OCI-LY3 (cell line): ENCODE data around the gene CDH4.

Source experiments
- H2AFZ ChIP-seq: fragments of 200-600, 300-600 bp; shearing (Covaris generic); 2 replicates; pipeline ENCODE4 v1.6.0; 2014; ENCODE audit warnings: antibody characterized with exemption, low read depth, low read length
- H3K27ac ChIP-seq: fragments of 200-600, 300-600 bp; sonication (generic); 2 replicates; pipeline ENCODE4 v1.5.1; 2014; ENCODE audit warnings: mild to moderate bottlenecking, low read length, moderate library complexity, mixed read lengths
- H3K27me3 ChIP-seq: fragments of 200-600, 300-600 bp; sonication (generic); 2 replicates; pipeline ENCODE4 v1.6.1; 2014; ENCODE audit warnings: low read depth, low read length, mixed read lengths
- H3K36me3 ChIP-seq: fragments of 200-600, 300-600 bp; sonication (generic); replicated peaks from 2 replicates; pipeline ENCODE3; 2014; ENCODE audit warnings: low read depth, low read length, mixed read lengths
- H3K4me1 ChIP-seq: fragments of 300-600, 200-600 bp; sonication (generic); 2 replicates; pipeline ENCODE4 v1.6.1; 2014; ENCODE audit warnings: low read length, mixed read lengths
- H3K4me2 ChIP-seq: fragments of 200-600, 300-600 bp; sonication (generic); 2 replicates; pipeline ENCODE4 v1.6.1; 2014; ENCODE audit warnings: low read length, mixed read lengths
- H3K4me3 ChIP-seq: fragments of 300-600, 200-600 bp; sonication (generic); 2 replicates; pipeline ENCODE4 v1.5.1; 2014; ENCODE audit warnings: antibody characterized with exemption, mild to moderate bottlenecking, low read length, moderate library complexity
- H3K79me2 ChIP-seq: fragments of 300-600, 200-600 bp; shearing (Covaris generic); 2 replicates; pipeline ENCODE4 v1.6.1; 2014; ENCODE audit warnings: mild to moderate bottlenecking, low read length, mixed read lengths
- H3K9ac ChIP-seq: fragments of 300-600, 200-600 bp; shearing (Covaris generic); 2 replicates; pipeline ENCODE4 v1.6.0; 2014; ENCODE audit warnings: mild to moderate bottlenecking, low read length, moderate library complexity
- H3K9me3 ChIP-seq: fragments of 200-600, 300-600 bp; shearing (Covaris generic); 2 replicates; pipeline ENCODE4 v1.6.1; 2014; ENCODE audit warnings: low read length, mixed read lengths; ENCODE audit not compliant: insufficient read depth
- H4K20me1 ChIP-seq: fragments of 200-600, 300-600 bp; sonication (generic); 2 replicates; pipeline ENCODE4 v1.6.1; 2016; ENCODE audit warnings: low read length, mixed read lengths; ENCODE audit not compliant: insufficient read depth
- CTCF ChIP-seq: fragments of 200-600, 300-600 bp; sonication (generic); IDR thresholded peaks from 2 replicates; pipeline ENCODE4 v1.5.1; 2014; ENCODE audit warnings: antibody characterized with exemption, low read length, low read depth
- EZH2phosphoT487 ChIP-seq: fragments of 200-600 bp; shearing (Covaris generic); IDR thresholded peaks from 2 replicates; pipeline ENCODE4 v1.6.1; 2018; ENCODE audit warnings: antibody characterized with exemption, mixed run types, low read depth

CDH4 gene

DNA sequence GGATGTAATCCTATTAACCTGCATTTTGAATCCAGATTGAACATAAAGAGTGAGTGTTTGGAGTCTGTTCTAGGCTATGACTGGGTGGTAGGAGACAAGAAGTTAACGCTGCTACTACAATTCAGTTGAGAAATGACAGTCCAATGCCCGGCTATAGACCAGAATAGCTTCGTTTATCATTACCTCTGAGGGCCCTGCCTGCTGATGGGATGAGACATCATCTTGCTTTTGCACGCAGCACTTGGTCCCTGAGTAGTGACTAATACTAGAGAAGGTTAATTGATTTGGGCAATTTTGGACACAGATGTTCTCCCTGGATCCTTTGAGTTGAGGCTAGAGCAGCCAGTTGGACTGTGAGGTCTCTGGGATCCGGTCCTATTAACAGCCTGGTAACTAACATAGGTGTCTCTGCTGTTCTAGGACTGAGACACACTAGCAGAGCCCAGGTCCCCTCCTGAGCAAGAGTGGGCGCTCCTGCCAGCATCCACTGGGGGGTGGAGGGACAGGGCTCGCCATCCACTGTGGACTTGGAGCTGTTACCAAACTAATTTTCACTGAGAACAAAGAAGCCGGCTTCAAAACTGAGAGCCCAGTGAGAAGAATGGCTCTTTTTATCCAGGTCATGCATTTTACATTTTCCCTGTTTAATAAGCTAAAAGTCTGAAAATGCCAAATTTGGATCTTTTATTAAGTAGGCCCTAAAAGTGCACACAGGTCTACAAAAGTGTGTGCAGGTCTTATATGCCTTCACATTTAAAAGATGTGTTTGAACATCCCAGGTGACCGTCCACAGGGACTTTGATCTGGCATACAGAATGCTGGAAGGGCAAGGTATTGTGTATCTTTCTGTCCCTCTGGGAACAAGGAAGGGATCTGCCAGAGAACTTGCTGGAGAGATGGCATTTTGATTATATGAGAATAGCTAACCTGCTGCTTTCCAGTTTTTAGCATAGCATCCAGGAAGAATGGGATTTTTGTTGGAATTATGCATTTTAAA, 212.5 kb downstream of the CDH4 start:
- Histone ChIP-seq H3K27me3 (no peaks in the 10 kb centered on the region), H3K27ac (no peak overlapping the region), H3K79me2 (no peaks in the 10 kb centered on the region), H3K9ac (no peak overlapping the region), H4K20me1 (no peaks in the 10 kb centered on the region), H3K4me3 (no peak overlapping the region), H3K4me2 (no peak overlapping the region), H3K36me3 (no peaks in the 10 kb centered on the region), H3K9me3 (no peaks in the 10 kb centered on the region), H3K4me1 (no peaks in the 10 kb centered on the region), H2AFZ (no peak overlapping the region)
- no peak for TF ChIP-seq EZH2phosphoT487
- no peak for TF ChIP-seq CTCF

DNA sequence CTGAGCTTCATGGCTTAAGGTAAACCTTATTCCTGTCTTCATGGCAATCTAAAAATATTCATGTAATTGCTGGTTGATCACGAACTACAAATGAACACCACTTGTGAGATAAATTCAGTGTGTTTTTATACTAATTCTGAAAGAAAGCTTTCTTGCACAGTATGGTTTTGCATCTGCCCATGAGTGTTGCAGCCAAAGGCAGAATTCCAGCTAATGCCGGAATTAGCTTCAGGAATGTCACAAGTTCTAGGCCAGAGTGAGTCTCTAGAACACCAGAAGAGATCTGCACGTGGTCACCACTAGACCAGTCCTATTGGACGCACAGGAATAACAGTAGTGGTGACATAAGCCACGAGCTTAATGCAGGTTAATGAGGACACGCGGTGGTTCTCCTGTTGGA, 223.7 kb downstream of the CDH4 start:
- Histone ChIP-seq H3K36me3 (no peaks in the 10 kb centered on the region), H3K9ac (no peak overlapping the region), H3K27me3 (no peaks in the 10 kb centered on the region), H3K4me2 (no peak overlapping the region), H3K4me3 (no peak overlapping the region), H4K20me1 (no peaks in the 10 kb centered on the region), H3K79me2 (no peaks in the 10 kb centered on the region), H3K27ac (no peak overlapping the region), H2AFZ (no peak overlapping the region), H3K4me1 (no peaks in the 10 kb centered on the region), H3K9me3 (no peaks in the 10 kb centered on the region)
- TF ChIP-seq EZH2phosphoT487 (no peak), CTCF (no peak)

- Histone ChIP-seq H3K4me2 (no peak overlapping the region), H3K9ac (no peak overlapping the region), H3K4me1 (no peaks in the 10 kb centered on the region), H3K79me2 (no peaks in the 10 kb centered on the region), H4K20me1 (no peaks in the 10 kb centered on the region), H3K27me3 (no peaks in the 10 kb centered on the region), H3K27ac (no peak overlapping the region), H3K4me3 (no peak overlapping the region), H2AFZ (no peak overlapping the region), H3K9me3 (no peaks in the 10 kb centered on the region), H3K36me3 (no peaks in the 10 kb centered on the region)
- TF ChIP-seq EZH2phosphoT487 (no peak), CTCF (no peak)
These were observed 224.9 kb downstream of the CDH4 start for GRCh38 chr20:61476956-61477355.

GRCh38 chr20:61477451-61477861, 225.4 kb downstream of the CDH4 start:
- Histone ChIP-seq H3K4me3 (no peak overlapping the region), H3K79me2 (no peaks in the 10 kb centered on the region), H3K27me3 (no peaks in the 10 kb centered on the region), H2AFZ (no peak overlapping the region), H3K9ac (no peak overlapping the region), H4K20me1 (no peaks in the 10 kb centered on the region), H3K27ac (no peak overlapping the region), H3K36me3 (no peaks in the 10 kb centered on the region), H3K9me3 (no peaks in the 10 kb centered on the region), H3K4me2 (no peak overlapping the region), H3K4me1 (no peaks in the 10 kb centered on the region)
- TF ChIP-seq CTCF = no peak
- TF ChIP-seq EZH2phosphoT487 = no peak
